Measurements from ENCODE around the gene UPK3A. TPM values are rescaled to one million over a fixed set of nuclear protein-coding genes. Genes with fewer than 3 reads are reported as not detected.

The UPK3A gene
- not detected for total RNA-seq
- long read RNA-seq = 0 reads

GRCh38 chr22:45284705-45285262 lies at the start of gene UPK3A:
Gene UPK3A, plus strand, starts transcription at chr22:45284949. Its CDS starts 65 bp downstream, at chr22:45285014.
- DNase-seq = peak; percentile 80
- Histone ChIP-seq H3K4me1 (peaks cover 21% of the 10 kb centered on the region), H3K4me3 (peak within 1 kb of the TSS; percentile 61), H3K27me3 (ENCODE audit: low read depth) (peaks cover 20% of the 10 kb centered on the region), H3K27ac (replicated peaks) (peak within 1 kb of the TSS; percentile 46), H3K36me3 (no peaks in the 10 kb centered on the region), H3K9me3 (replicated peaks) (no peaks in the 10 kb centered on the region)
- no peak for TF ChIP-seq CTCF (IDR thresholded peaks at IDR 0.05; ENCODE audit: borderline replicate concordance)
- intact Hi-C loops (cut with micrococcal nuclease) = loop anchor here (10.0 kb wide), 1 partner anchor 270 kb away; no protein-coding TSS in a partner anchor

- Histone ChIP-seq H3K27me3 (ENCODE audit: low read depth) (no peaks in the 10 kb centered on the region), H3K9me3 (replicated peaks) (no peaks in the 10 kb centered on the region), H3K36me3 (no peaks in the 10 kb centered on the region), H3K4me1 (peaks cover 15% of the 10 kb centered on the region), H3K4me3 (no peak overlapping the region), H3K27ac (replicated peaks) (peak overlapping the region; percentile 34)
- no peak for TF ChIP-seq CTCF (IDR thresholded peaks at IDR 0.05; ENCODE audit: borderline replicate concordance)
- intact Hi-C loops (cut with micrococcal nuclease) = no loop called here
- no peak for DNase-seq
Measured at GRCh38 chr22:45235101-45235777, 49.5 kb upstream of the UPK3A start.

GRCh38 chr22:45235851-45236342 lies 48.9 kb upstream of the UPK3A start:
- Histone ChIP-seq H3K9me3 (replicated peaks) (no peaks in the 10 kb centered on the region), H3K4me1 (peaks cover 17% of the 10 kb centered on the region), H3K36me3 (no peaks in the 10 kb centered on the region), H3K27me3 (ENCODE audit: low read depth) (no peaks in the 10 kb centered on the region), H3K4me3 (no peak overlapping the region), H3K27ac (replicated peaks) (no peak overlapping the region)
- intact Hi-C loops (cut with micrococcal nuclease) = no loop called here
- DNase-seq = no peak
- TF ChIP-seq CTCF (IDR thresholded peaks at IDR 0.05; ENCODE audit: borderline replicate concordance) = no peak

- intact Hi-C loops (cut with micrococcal nuclease) = no loop called here
- no peak for TF ChIP-seq CTCF (IDR thresholded peaks at IDR 0.05; ENCODE audit: borderline replicate concordance)
- peaks cover 21% of the 10 kb centered on the region for H3K4me1 ChIP-seq
Measured at GRCh38 chr22:45237065-45237990, 47.4 kb upstream of the UPK3A start.

More at GRCh38 chr22:45237065-45237990, 47.4 kb upstream of the UPK3A start:
- no peak overlapping the region for H3K27ac ChIP-seq (replicated peaks)
- H3K36me3 ChIP-seq = no peaks in the 10 kb centered on the region
- DNase-seq = no peak
- H3K4me3 ChIP-seq = no peak overlapping the region
- H3K27me3 ChIP-seq (ENCODE audit: low read depth) = no peaks in the 10 kb centered on the region
- no peaks in the 10 kb centered on the region for H3K9me3 ChIP-seq (replicated peaks)

Measured in left ventricle myocardium inferior (tissue), 1 donor.